Caco-2 (cell line): ENCODE results near the gene CPNE6. TPM values are rescaled to one million over a fixed set of nuclear protein-coding genes. Genes with fewer than 3 reads are reported as not detected.

Source experiments
- BruUV-seq: library from RNA; stranded (reverse); fragments of 400-500 nt; replicated peaks from 2 replicates; lab custom pipeline; 2021; lab: Mats Ljungman, UMichigan
- CTCF ChIA-PET: fragments of 300-600 bp; sonication (Branson Sonifier 250); formaldehyde crosslinking; loops from one replicate; lab custom pipeline; 2022; ENCODE audit warnings: antibody characterized with exemption; lab: Charles Lee
- POLR2A ChIA-PET: fragments of 300-600 bp; sonication (Branson Sonifier 250); formaldehyde crosslinking; loops from one replicate; lab custom pipeline; 2022; ENCODE audit warnings: antibody characterized with exemption; lab: Charles Lee
- DNase-seq, 2 experiments: peaks; one replicate each; pipeline versions ENCODE4 v3.0.0 to v3.0.0-alpha.2; 2020 to 2022
- H3K27me3 ChIP-seq: replicated peaks from 2 replicates; pipeline ENCODE4 v1.6.0; 2011; ENCODE audit warnings: low read length; ENCODE audit not compliant: control insufficient read depth, insufficient read depth
- H3K36me3 ChIP-seq: 2 replicates; pipeline ENCODE4 v1.5.1; 2011; ENCODE audit warnings: low read length; ENCODE audit not compliant: control insufficient read depth, insufficient read depth
- H3K4me1 ChIP-seq: fragments of 250-450 bp; sonication (Bioruptor Pico); 2 replicates; pipeline ENCODE4 v1.5.1; 2020; ENCODE audit warnings: mild to moderate bottlenecking
- H3K4me3 ChIP-seq: 2 replicates; pipeline ENCODE4 v1.5.1; 2011; ENCODE audit warnings: low read depth, mild to moderate bottlenecking, control low read depth, low read length
- H3K9me3 ChIP-seq: fragments of 250-450 bp; sonication (Bioruptor Pico); 2 replicates; pipeline ENCODE4 v1.5.1; 2020; ENCODE audit warnings: mild to moderate bottlenecking, moderate library complexity
- H3K27ac Mint-ChIP-seq: one replicate; pipeline ENCODE4 v1.8.0; 2022; ENCODE audit warnings: mixed read lengths; ENCODE audit not compliant: unreplicated experiment
- H3K27me3 Mint-ChIP-seq: one replicate; pipeline ENCODE4 v1.8.0; 2022; ENCODE audit warnings: mixed read lengths; ENCODE audit not compliant: insufficient read depth, unreplicated experiment
- H3K36me3 Mint-ChIP-seq: one replicate; pipeline ENCODE4 v1.8.0; 2022; ENCODE audit warnings: mild to moderate bottlenecking, mixed read lengths; ENCODE audit not compliant: insufficient read depth, unreplicated experiment
- H3K4me1 Mint-ChIP-seq: one replicate; pipeline ENCODE4 v1.8.0; 2022; ENCODE audit warnings: low read depth, mixed read lengths; ENCODE audit not compliant: unreplicated experiment
- H3K4me3 Mint-ChIP-seq: one replicate; pipeline ENCODE4 v1.8.0; 2022; ENCODE audit warnings: mild to moderate bottlenecking, moderate library complexity, mixed read lengths; ENCODE audit not compliant: unreplicated experiment
- H3K9me3 Mint-ChIP-seq: one replicate; pipeline ENCODE4 v1.8.0; 2022; ENCODE audit warnings: mixed read lengths; ENCODE audit not compliant: unreplicated experiment
- intact Hi-C: fragments of 100-400 bp; cut with micrococcal nuclease; formaldehyde crosslinking; loops from one replicate; pipeline ENCODE4 v1.10.0; 2022; ENCODE audit not compliant: unreplicated experiment
- total RNA-seq: library from RNA; stranded (reverse); gene quantifications from 2 replicates; pipeline ENCODE4 v1.2.3, GENCODE V29; 2022
- TF ChIP-seq, protein P1 (sequence below), 2 experiments: fragments of 200-600 bp in 1 of 2; IDR thresholded peaks; 1 replicate in 1 of 2; 2 replicates in 1 of 2; pipeline versions ENCODE4 v1.5.1 to v1.8.0; 2011 to 2022; ENCODE audit warnings: antibody characterized with exemption in 1 of 2, control low read depth in 1 of 2, inconsistent platforms in 1 of 2, low read depth in 1 of 2, low read length in 1 of 2, mild to moderate bottlenecking in 1 of 2, moderate library complexity in 1 of 2; ENCODE audit not compliant: insufficient read depth in 1 of 2, severe bottlenecking in 1 of 2, unreplicated experiment in 1 of 2

The CPNE6 gene
- total RNA-seq, 1 experiment from 2014 or later = not detected

DNA sequence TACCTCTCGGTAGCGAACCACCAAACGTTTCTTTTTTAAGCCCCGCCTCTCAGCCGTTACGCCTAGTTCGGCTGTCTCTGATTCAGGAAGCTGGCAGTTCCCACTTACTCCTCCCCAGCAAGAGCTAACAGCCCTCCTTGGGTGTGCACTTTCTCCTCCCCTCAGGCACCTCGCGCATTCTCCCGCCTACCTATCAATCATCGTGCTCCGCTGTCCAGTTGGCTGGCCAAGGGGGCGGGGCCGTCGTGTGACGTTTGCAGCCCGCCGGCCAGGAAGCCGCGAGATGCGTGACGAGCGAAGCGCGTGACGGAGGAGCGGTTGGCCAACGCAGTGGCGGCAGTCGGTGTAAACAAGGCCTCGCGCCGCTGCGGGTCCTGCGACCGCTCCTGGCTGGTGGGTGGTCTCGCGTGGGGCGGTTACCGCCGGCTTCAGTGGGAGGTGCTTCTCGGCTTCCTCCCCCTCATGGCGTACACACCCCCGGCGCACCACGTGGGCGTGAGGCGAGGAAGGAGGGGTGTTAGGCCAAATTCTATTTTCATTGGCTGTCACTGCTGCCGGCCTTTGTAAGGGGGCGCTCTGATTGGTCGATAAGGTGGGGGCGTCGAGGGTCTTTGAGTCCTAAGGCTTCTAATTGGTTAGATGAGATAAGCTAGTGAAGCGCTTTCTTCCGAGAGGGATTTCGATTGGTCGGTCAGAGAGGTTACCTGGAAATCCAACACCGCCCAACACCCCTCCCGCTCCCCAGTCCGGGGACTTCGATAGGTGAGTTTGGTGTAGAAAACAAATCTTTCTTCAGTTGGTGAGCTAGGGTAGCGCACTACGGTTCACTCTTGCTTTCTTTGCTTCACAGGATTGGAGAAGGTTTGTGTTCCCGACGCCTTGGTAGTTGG lies 43.4 kb downstream of the CPNE6 start, which contains the start of the genes DCAF11 and NRL:
Gene DCAF11 (plus strand): TSS at position 246 of the 890 bp plus-strand sequence. CDS start 818 bp downstream, outside the sequence.
Gene NRL (minus strand): TSS at position 418 of the 890 bp plus-strand sequence. CDS start 32,101 bp downstream, outside the sequence.
- H3K9me3 ChIP-seq = no peaks in the 10 kb centered on the region
- intact Hi-C loops = loop anchor here (1.0 to 2.0 kb wide), 6 partner anchors 20 to 74 kb away; partner anchors contain the start of genes EMC9, IPO4, IRF9 and PCK2
- TF ChIP-seq, protein P1, sequence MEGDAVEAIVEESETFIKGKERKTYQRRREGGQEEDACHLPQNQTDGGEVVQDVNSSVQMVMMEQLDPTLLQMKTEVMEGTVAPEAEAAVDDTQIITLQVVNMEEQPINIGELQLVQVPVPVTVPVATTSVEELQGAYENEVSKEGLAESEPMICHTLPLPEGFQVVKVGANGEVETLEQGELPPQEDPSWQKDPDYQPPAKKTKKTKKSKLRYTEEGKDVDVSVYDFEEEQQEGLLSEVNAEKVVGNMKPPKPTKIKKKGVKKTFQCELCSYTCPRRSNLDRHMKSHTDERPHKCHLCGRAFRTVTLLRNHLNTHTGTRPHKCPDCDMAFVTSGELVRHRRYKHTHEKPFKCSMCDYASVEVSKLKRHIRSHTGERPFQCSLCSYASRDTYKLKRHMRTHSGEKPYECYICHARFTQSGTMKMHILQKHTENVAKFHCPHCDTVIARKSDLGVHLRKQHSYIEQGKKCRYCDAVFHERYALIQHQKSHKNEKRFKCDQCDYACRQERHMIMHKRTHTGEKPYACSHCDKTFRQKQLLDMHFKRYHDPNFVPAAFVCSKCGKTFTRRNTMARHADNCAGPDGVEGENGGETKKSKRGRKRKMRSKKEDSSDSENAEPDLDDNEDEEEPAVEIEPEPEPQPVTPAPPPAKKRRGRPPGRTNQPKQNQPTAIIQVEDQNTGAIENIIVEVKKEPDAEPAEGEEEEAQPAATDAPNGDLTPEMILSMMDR (IDR thresholded peaks at IDR 0.05; ENCODE audit: insufficient read depth in 1 of 2, low read depth in 1 of 2, low read length in 1 of 2, severe bottlenecking in 1 of 2, unreplicated experiment in 1 of 2) = no peak
- Mint-ChIP-seq H3K4me3 (peak within 1 kb of the TSS; percentile 100), H3K36me3 (peaks cover 35% of the 10 kb centered on the region), H3K9me3 (no peaks in the 10 kb centered on the region), H3K4me1 (peaks cover 13% of the 10 kb centered on the region), H3K27ac (peak within 1 kb of the TSS; percentile 98), H3K27me3 (no peaks in the 10 kb centered on the region)
- peak; percentile 98 to 99 for DNase-seq
- BruUV-seq = no TSS peak
- no peaks in the 10 kb centered on the region for H3K27me3 ChIP-seq
- H3K4me1 ChIP-seq = no peaks in the 10 kb centered on the region
- peak within 1 kb of the TSS; percentile 77 for H3K4me3 ChIP-seq
- H3K36me3 ChIP-seq = peaks cover 3% of the 10 kb centered on the region; the same call in 1 of the 2 replicates
- POLR2A ChIA-PET = interaction anchor here (0.6 to 3.3 kb wide), 21 partner anchors 11 to 794 kb away, joined by 3 to 72 read pairs (median 5); partner anchors contain the start of genes CARMIL3, CHMP4A, DHRS4L2 and EMC9
- CTCF ChIA-PET = interaction anchor here (1.0 to 3.3 kb wide), 14 partner anchors 9 to 1046 kb away, joined by 3 to 26 read pairs (median 5); partner anchors contain the start of genes EMC9, IRF9, PCK2 and PSME1

DNA sequence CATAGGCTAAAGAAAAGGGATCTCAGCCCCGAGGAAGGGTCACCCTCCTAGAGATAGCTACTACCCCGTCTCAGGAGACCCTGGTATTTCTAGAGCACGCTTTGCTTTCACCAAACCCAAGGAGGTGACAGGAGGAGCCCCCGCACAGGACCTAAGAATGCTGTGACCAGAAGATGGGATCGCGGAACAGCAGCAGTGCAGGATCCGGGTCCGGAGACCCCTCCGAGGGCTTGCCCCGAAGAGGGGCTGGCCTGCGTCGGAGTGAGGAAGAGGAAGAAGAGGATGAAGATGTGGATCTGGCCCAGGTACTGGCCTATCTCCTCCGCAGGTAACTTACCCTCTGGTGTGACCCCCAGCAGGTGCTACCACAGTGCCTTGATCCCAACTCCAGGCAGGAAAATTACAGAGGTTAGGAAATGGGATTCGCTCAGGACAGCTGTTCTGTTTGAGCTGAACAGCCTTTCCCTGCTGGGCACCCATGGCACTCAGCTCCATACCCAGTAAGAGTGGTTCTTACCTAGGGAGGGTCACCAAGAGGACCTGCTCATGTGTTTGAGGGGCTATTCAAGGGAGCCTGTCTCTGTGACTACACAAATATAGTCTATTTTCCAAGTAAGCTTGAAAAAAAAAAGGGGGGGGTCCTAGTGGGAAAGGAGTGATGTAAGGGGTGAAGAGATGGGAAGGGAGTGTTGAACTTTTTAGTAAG lies 44.2 kb downstream of the CPNE6 start:
- no peaks in the 10 kb centered on the region for H3K27me3 Mint-ChIP-seq
- H3K36me3 Mint-ChIP-seq = peaks cover 36% of the 10 kb centered on the region
- H3K4me3 Mint-ChIP-seq = peak overlapping the region; percentile 100
- Histone ChIP-seq H3K9me3 (no peaks in the 10 kb centered on the region), H3K27me3 (no peaks in the 10 kb centered on the region), H3K36me3 (peaks cover 4% of the 10 kb centered on the region), H3K4me3 (peak overlapping the region; percentile 74), H3K4me1 (no peaks in the 10 kb centered on the region)
- BruUV-seq = TSS peak; percentile 68
- no peak for DNase-seq
- H3K27ac Mint-ChIP-seq = peak overlapping the region; percentile 98
- no peaks in the 10 kb centered on the region for H3K9me3 Mint-ChIP-seq
- intact Hi-C loops = loop anchor here (1.0 to 2.0 kb wide), 3 partner anchors 21 to 73 kb away; partner anchors contain the start of genes IPO4, PSME1 and PSME2
- ChIA-PET CTCF (interaction anchor here (1.1 to 3.3 kb wide), 12 partner anchors 10 to 1047 kb away, joined by 3 to 26 read pairs (median 7); partner anchors contain the start of genes EMC9, IRF9, PCK2 and PSME1), POLR2A (interaction anchor here (0.6 to 3.3 kb wide), 15 partner anchors 10 to 794 kb away, joined by 3 to 72 read pairs (median 5); partner anchors contain the start of genes CARMIL3, EMC9, IPO4 and IRF9)
- TF ChIP-seq, protein P1 (IDR thresholded peaks at IDR 0.05; ENCODE audit: insufficient read depth in 1 of 2, low read depth in 1 of 2, low read length in 1 of 2, severe bottlenecking in 1 of 2, unreplicated experiment in 1 of 2) = no peak
- H3K4me1 Mint-ChIP-seq = peaks cover 13% of the 10 kb centered on the region
